HG03196 (cell line): ENCODE data around the gene SLIT3.

ENCODE experiments used
- ATAC-seq: cut with Tn5 transposase; IDR thresholded peaks from one replicate; pipeline ENCODE4 v1.9.1; 2021; ENCODE audit not compliant: unreplicated experiment

Gene SLIT3

GRCh38 chr5:168943091-168943884, 357.7 kb downstream of the SLIT3 start:
- ATAC-seq, result no peak

DNA sequence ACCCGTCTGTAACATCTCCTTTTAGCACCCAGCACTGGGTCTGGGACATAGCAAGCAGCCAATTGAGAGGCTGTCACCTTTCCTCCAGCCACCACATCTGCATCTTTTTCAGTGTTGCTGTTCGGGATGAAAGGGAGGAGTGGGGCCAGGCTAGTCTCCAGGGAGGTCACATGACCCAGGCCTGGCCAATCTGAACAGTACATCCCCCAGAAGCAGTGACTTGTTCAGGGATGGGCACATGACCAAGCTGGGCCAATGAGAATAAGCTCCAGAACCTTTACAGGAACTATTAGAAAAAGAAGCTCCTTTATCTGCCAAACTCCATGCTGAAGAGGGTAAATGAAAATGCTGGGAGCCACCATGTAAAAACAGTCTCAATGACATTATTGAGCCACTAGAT, 359.0 kb downstream of the SLIT3 start:
- ATAC-seq, result no peak

- no peak for ATAC-seq
Observed at GRCh38 chr5:168940712-168941111, 360.2 kb downstream of the SLIT3 start.

- ATAC-seq, result no peak
Observed at GRCh38 chr5:168939887-168940544, 360.9 kb downstream of the SLIT3 start.

GRCh38 chr5:168939156-168939800, 361.7 kb downstream of the SLIT3 start:
- no peak for ATAC-seq

DNA sequence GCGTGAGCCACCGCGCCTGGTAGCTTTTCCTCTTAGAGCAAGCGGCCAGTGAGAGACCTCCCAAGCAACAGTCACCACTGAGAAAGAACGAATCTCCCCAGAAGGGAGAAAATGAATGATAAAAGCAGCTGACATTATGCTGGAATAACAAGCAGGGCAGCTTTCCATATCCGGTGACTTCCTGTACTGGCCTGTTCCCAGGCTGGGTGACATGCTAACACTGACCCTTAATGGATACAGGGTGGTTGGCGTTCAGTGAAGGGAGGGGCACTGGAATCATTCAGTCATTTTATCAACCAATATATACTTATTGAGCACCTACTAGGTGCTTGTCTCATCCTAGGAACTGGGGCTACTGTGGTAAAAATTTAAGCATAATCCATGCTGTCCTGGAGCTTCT, 364.4 kb downstream of the SLIT3 start:
- ATAC-seq, result no peak

DNA sequence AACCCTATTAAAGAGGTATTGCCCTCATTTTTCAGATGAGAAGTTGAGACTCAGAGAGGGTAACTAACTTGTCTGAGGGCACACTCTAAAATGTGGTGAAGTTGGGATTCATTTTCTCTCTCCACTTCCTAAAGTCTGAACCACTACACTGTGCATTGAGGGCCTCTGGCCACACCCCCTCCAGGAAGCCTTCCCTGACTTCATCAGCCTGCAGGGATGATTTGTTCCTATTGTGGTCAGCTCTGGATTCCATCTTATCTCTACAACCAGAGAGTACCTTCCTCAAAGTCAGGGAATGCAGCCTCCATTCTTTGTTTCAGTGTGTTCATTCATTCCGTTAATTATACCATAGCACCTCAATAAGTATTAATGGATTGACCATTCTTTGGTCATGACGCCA, 365.8 kb downstream of the SLIT3 start:
- ATAC-seq, result no peak

DNA sequence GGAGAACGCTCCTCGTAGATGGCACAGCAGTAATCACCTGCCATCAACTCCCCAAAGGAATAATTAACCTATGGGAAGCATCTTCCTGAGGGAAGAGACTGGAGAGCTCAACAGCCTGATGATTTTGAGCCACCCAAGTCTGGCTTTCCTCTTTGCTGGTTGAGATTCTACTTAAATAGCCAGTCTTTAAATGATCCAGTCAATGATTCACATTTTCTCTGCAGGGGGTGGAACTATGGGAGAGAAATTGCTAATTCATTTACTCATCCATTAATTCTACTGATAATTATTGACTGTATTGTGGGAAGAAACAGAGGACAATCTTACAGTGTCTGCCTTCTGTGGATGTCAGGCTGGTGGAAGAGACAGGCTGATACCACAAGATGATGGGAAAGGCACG, 366.8 kb downstream of the SLIT3 start:
- ATAC-seq, result no peak

- ATAC-seq, result no peak
Observed at GRCh38 chr5:168932400-168933189, 368.3 kb downstream of the SLIT3 start.

GRCh38 chr5:168931638-168932345, 369.1 kb downstream of the SLIT3 start:
- peak; percentile 72 for ATAC-seq

- ATAC-seq, result no peak
Observed at GRCh38 chr5:168929656-168930055, 371.3 kb downstream of the SLIT3 start.

- no peak for ATAC-seq
Observed at GRCh38 chr5:168925160-168925559, 375.8 kb downstream of the SLIT3 start.

- no peak for ATAC-seq
Observed at GRCh38 chr5:168921147-168921866, 379.6 kb downstream of the SLIT3 start.

DNA sequence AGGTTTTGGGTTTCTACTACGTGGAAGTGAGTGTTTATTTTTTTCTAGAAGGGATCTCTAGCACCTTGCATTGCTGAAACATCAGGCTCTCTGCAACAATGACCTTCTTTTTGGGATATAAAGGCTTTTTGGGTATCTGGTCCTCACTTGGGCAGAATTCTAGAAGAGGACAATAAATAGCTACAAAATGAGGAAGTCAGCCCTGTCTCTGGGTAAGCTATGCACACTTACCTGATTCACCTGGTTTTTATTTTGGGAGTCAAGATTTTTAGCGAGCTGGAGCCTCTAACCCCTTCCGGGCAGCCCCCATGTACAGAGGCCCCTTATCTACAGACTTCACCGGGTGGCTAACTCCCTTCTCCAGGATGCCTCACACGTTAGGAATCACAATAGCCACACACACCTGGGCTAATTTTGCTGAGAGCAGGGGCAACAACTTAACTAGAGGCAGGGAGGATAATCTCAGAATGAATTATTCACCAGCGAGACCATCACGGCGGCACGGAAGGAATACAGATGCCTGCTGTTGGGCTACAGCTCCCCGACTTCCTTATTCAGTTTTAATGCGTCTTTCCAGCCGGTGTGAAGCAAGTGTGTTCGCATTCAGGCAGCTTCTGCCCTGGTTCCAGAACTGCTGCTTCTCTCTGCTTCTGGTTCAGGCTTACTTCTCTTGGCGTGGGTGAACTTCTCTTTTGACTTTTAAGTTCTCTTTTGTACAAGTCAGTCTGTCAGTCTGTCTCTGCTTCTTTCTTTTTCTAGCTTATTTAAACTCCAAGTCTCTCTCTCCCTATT, 380.7 kb downstream of the SLIT3 start:
- no peak for ATAC-seq

GRCh38 chr5:168917947-168918600, 382.9 kb downstream of the SLIT3 start:
- no peak for ATAC-seq

GRCh38 chr5:168916852-168917251, 384.1 kb downstream of the SLIT3 start:
- no peak for ATAC-seq

GRCh38 chr5:168916266-168916665, 384.7 kb downstream of the SLIT3 start:
- ATAC-seq, result no peak

DNA sequence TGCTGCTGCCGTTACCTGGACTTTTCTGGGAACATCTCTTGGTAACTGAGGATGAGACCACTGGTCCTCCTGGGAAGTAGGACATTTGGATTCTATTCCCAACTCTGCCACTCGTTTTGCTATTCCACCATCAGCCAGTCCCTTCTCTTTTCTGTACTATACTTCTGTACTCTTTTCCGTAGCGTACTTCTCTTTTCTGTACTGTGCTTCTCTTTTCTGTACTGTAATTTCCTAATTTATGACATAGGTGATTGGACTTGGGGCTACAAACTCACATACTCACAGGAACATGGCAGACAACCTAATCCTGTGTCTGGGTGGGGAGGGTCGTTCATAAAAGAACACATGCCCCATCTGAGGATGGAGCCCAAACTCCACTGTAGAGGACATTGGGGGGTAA, 386.4 kb downstream of the SLIT3 start:
- no peak for ATAC-seq

GRCh38 chr5:168910874-168911273, 390.1 kb downstream of the SLIT3 start:
- ATAC-seq, result no peak
